ENCODE data around the gene NOL9. TPM values are rescaled to one million over a fixed set of nuclear protein-coding genes. Genes with fewer than 3 reads are reported as not detected.
"Not testable (repeated sequence)": the region's sequence is repeated elsewhere in the genome, so short reads cannot be mapped to it uniquely, and the experiment has no call there.

The NOL9 gene
- total RNA-seq, 1 donor from 2014 or later, result 16.7 TPM

DNA sequence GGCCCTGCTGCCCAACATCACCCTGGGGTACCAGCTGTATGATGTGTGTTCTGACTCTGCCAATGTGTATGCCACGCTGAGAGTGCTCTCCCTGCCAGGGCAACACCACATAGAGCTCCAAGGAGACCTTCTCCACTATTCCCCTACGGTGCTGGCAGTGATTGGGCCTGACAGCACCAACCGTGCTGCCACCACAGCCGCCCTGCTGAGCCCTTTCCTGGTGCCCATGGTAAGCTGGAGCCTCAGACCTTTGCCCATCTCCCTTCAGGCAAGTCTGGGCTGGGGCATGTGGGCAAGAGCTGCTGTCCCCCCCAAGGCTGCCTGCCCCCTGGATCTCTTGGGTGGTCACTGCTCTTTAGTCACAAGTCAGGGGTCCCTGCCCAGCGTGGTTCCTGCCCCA lies 16.7 kb upstream of the NOL9 start:
- no peaks in the 10 kb centered on the region for H3K27me3 ChIP-seq
- H3K9me3 ChIP-seq, result no peaks in the 10 kb centered on the region
- intact Hi-C loops (cut with DNase I), result no loop called here
- H3K4me3 ChIP-seq, result no peak overlapping the region
- no peak overlapping the region for H3K27ac ChIP-seq
- no peak for DNase-seq (ENCODE audit: extremely low spot score in 2 of 2)
- no peaks in the 10 kb centered on the region for H3K36me3 ChIP-seq
- TF ChIP-seq, protein P1, sequence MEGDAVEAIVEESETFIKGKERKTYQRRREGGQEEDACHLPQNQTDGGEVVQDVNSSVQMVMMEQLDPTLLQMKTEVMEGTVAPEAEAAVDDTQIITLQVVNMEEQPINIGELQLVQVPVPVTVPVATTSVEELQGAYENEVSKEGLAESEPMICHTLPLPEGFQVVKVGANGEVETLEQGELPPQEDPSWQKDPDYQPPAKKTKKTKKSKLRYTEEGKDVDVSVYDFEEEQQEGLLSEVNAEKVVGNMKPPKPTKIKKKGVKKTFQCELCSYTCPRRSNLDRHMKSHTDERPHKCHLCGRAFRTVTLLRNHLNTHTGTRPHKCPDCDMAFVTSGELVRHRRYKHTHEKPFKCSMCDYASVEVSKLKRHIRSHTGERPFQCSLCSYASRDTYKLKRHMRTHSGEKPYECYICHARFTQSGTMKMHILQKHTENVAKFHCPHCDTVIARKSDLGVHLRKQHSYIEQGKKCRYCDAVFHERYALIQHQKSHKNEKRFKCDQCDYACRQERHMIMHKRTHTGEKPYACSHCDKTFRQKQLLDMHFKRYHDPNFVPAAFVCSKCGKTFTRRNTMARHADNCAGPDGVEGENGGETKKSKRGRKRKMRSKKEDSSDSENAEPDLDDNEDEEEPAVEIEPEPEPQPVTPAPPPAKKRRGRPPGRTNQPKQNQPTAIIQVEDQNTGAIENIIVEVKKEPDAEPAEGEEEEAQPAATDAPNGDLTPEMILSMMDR (IDR thresholded peaks at IDR 0.05), result no peak
- TF ChIP-seq POLR2AphosphoS5 (IDR thresholded peaks at IDR 0.05; ENCODE audit: insufficient read depth in 1 of 2, low read depth in 1 of 2) (no peak), POLR2A (IDR thresholded peaks at IDR 0.05) (no peak)
- no peaks in the 10 kb centered on the region for H3K4me1 ChIP-seq

- no peaks in the 10 kb centered on the region for H3K4me1 ChIP-seq
- H3K4me3 ChIP-seq, result no peak overlapping the region
- no peak for DNase-seq (ENCODE audit: extremely low spot score in 2 of 2)
- H3K27ac ChIP-seq, result no peak overlapping the region
- intact Hi-C loops (cut with DNase I), result no loop called here
- H3K27me3 ChIP-seq, result no peaks in the 10 kb centered on the region
- H3K36me3 ChIP-seq, result no peaks in the 10 kb centered on the region
- no peaks in the 10 kb centered on the region for H3K9me3 ChIP-seq
- TF ChIP-seq POLR2A (IDR thresholded peaks at IDR 0.05) (no peak), POLR2AphosphoS5 (IDR thresholded peaks at IDR 0.05; ENCODE audit: insufficient read depth in 1 of 2, low read depth in 1 of 2) (no peak)
- TF ChIP-seq, protein P1 (IDR thresholded peaks at IDR 0.05), result no peak
Observed at GRCh38 chr1:6570100-6570499, 15.8 kb upstream of the NOL9 start.

GRCh38 chr1:6569033-6569432 lies 14.7 kb upstream of the NOL9 start:
- no peak for DNase-seq (ENCODE audit: extremely low spot score in 2 of 2)
- H3K27me3 ChIP-seq, result no peaks in the 10 kb centered on the region
- no peak overlapping the region for H3K27ac ChIP-seq
- no peaks in the 10 kb centered on the region for H3K36me3 ChIP-seq
- no peaks in the 10 kb centered on the region for H3K9me3 ChIP-seq
- TF ChIP-seq, protein P1 (IDR thresholded peaks at IDR 0.05), result no peak
- no peak for TF ChIP-seq POLR2A (IDR thresholded peaks at IDR 0.05)
- TF ChIP-seq POLR2AphosphoS5 (IDR thresholded peaks at IDR 0.05; ENCODE audit: insufficient read depth in 1 of 2, low read depth in 1 of 2), result no peak
- intact Hi-C loops (cut with DNase I), result no loop called here
- no peaks in the 10 kb centered on the region for H3K4me1 ChIP-seq
- H3K4me3 ChIP-seq, result no peak overlapping the region

DNA sequence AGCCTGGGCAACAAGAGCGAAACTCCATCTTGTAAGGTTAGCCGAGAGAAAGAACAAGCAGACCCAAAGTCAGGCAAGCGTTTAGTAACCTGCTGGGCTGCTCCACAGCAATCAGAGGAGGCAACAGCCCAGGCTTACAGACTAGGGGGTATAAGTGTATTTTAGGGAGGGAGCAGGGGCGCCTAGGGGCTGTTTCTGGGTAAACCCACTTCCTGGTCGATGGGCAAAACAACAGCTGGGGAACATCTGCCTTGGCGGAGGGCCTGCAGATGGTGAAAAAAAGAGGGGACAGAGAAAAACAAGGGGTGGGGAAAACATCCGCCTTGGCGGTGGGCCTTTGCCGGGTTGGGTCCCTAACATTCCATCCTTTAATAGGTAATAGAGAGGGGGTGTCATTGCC lies 6.0 kb upstream of the NOL9 start:
- no peak overlapping the region for H3K27ac ChIP-seq
- intact Hi-C loops (cut with DNase I), result no loop called here
- peaks cover under 1% of the 10 kb centered on the region for H3K4me1 ChIP-seq
- TF ChIP-seq, protein P1 (IDR thresholded peaks at IDR 0.05), result no peak
- TF ChIP-seq POLR2AphosphoS5 (IDR thresholded peaks at IDR 0.05; ENCODE audit: insufficient read depth in 1 of 2, low read depth in 1 of 2) (no peak), POLR2A (IDR thresholded peaks at IDR 0.05) (no peak)
- no peak for DNase-seq (ENCODE audit: extremely low spot score in 2 of 2)
- H3K4me3 ChIP-seq, result no peak overlapping the region
- no peaks in the 10 kb centered on the region for H3K27me3 ChIP-seq
- H3K36me3 ChIP-seq, result no peaks in the 10 kb centered on the region
- H3K9me3 ChIP-seq, result no peaks in the 10 kb centered on the region

- not testable (repeated sequence) for H3K4me3 ChIP-seq; H3K36me3 ChIP-seq; H3K4me1 ChIP-seq; H3K27me3 ChIP-seq; H3K27ac ChIP-seq; DNase-seq (ENCODE audit: extremely low spot score in 2 of 2); H3K9me3 ChIP-seq
- intact Hi-C loops (cut with DNase I), result loop anchor here (5.0 kb wide), 1 partner anchor 88 kb away; no protein-coding TSS in a partner anchor
Observed at GRCh38 chr1:6559161-6559560, 4.8 kb upstream of the NOL9 start.

- no peaks in the 10 kb centered on the region for H3K9me3 ChIP-seq
- H3K4me1 ChIP-seq, result peaks cover 22% of the 10 kb centered on the region
- DNase-seq (ENCODE audit: extremely low spot score in 2 of 2), result no peak
- intact Hi-C loops (cut with DNase I), result loop anchor here (5.0 kb wide), 1 partner anchor 90 kb away; no protein-coding TSS in a partner anchor
- no peak overlapping the region for H3K4me3 ChIP-seq
- no peaks in the 10 kb centered on the region for H3K36me3 ChIP-seq
- no peak for TF ChIP-seq POLR2AphosphoS5 (IDR thresholded peaks at IDR 0.05; ENCODE audit: insufficient read depth in 1 of 2, low read depth in 1 of 2)
- no peak for TF ChIP-seq POLR2A (IDR thresholded peaks at IDR 0.05)
- TF ChIP-seq, protein P1 (IDR thresholded peaks at IDR 0.05), result no peak
- H3K27me3 ChIP-seq, result no peaks in the 10 kb centered on the region
- no peak overlapping the region for H3K27ac ChIP-seq
Observed at GRCh38 chr1:6557597-6557996, 3.3 kb upstream of the NOL9 start.

Measured in vagina (tissue), 2 donors.